Neuronal stem cell (in vitro differentiated cells): Measurements from ENCODE around the gene TRIOBP. TPM values are rescaled to one million over a fixed set of nuclear protein-coding genes. Genes with fewer than 3 reads are reported as not detected.
A peak's percentile ranks its signal among the peaks of the same experiment; 100 is the strongest.

Source experiments
- DNase-seq: peaks from one replicate; pipeline ENCODE4 v3.0.0-alpha.2; 2013; ENCODE audit warnings: low spot score
- H2AFZ ChIP-seq: one replicate; pipeline ENCODE4 v1.6.1; 2013; ENCODE audit warnings: mild to moderate bottlenecking, low read length, inconsistent platforms
- H2AK5ac ChIP-seq: 2 replicates; pipeline ENCODE4 v1.6.1; 2013; ENCODE audit warnings: low read depth, mild to moderate bottlenecking, inconsistent platforms, low read length, moderate library complexity, mixed read lengths
- H2BK120ac ChIP-seq: 2 replicates; pipeline ENCODE4 v1.6.1; 2013; ENCODE audit warnings: low read depth, mild to moderate bottlenecking, inconsistent platforms, low read length, moderate library complexity, mixed read lengths
- H2BK12ac ChIP-seq: one replicate; pipeline ENCODE4 v1.6.1; 2013; ENCODE audit warnings: low read length, inconsistent platforms
- H2BK15ac ChIP-seq: 2 replicates; pipeline ENCODE4 v1.6.1; 2013; ENCODE audit warnings: mild to moderate bottlenecking, low read length, inconsistent platforms, mixed read lengths
- H2BK5ac ChIP-seq: one replicate; pipeline ENCODE4 v1.6.1; 2013; ENCODE audit warnings: inconsistent platforms, mild to moderate bottlenecking, low read length, moderate library complexity
- H3K14ac ChIP-seq: one replicate; pipeline ENCODE4 v1.6.1; 2013; ENCODE audit warnings: low read length, inconsistent platforms
- H3K18ac ChIP-seq: 2 replicates; pipeline ENCODE4 v1.6.1; 2013; ENCODE audit warnings: low read length, inconsistent platforms
- H3K23ac ChIP-seq: 2 replicates; pipeline ENCODE4 v1.6.1; 2013; ENCODE audit warnings: low read depth, mild to moderate bottlenecking, mixed read lengths, low read length, inconsistent platforms; ENCODE audit not compliant: poor library complexity
- H3K27ac ChIP-seq: replicated peaks from 3 replicates; pipeline ENCODE4 v1.5.1; 2013; ENCODE audit warnings: low read length, inconsistent platforms
- H3K27me3 ChIP-seq, 3 experiments: 2 replicates each; pipeline ENCODE4 v1.6.1; 2013; ENCODE audit warnings: low read length in 3 of 3, mild to moderate bottlenecking in 2 of 3, inconsistent platforms in 1 of 3, low read depth in 1 of 3, mixed read lengths in 1 of 3, moderate library complexity in 1 of 3; ENCODE audit not compliant: control insufficient read depth in 3 of 3, insufficient read depth in 3 of 3
- H3K36me3 ChIP-seq, 2 donors: replicated peaks in 1 of 2; 2 replicates each; pipeline ENCODE4 v1.6.1; 2013; ENCODE audit warnings: low read length in 2 of 2; ENCODE audit not compliant: control insufficient read depth in 2 of 2, insufficient read depth in 2 of 2
- H3K4ac ChIP-seq: 2 replicates; pipeline ENCODE4 v1.6.1; 2013; ENCODE audit warnings: inconsistent platforms, mild to moderate bottlenecking, low read length, moderate library complexity
- H3K4me1 ChIP-seq, 2 donors: 1 replicate in 1 of 2; 2 replicates in 1 of 2; pipeline ENCODE4 v1.6.1; 2013; ENCODE audit warnings: low read length in 2 of 2, low read depth in 1 of 2; ENCODE audit not compliant: control insufficient read depth in 2 of 2, insufficient read depth in 1 of 2
- H3K4me2 ChIP-seq: one replicate; pipeline ENCODE4 v1.6.1; 2013; ENCODE audit warnings: mild to moderate bottlenecking, low read length, inconsistent platforms; ENCODE audit not compliant: insufficient read depth, poor library complexity, severe bottlenecking
- H3K4me3 ChIP-seq, 2 donors: 2 replicates each; pipeline ENCODE4 v1.5.1; 2013; ENCODE audit warnings: low read length in 2 of 2, mild to moderate bottlenecking in 2 of 2, inconsistent platforms in 1 of 2, moderate library complexity in 1 of 2
- H3K79me1 ChIP-seq: one replicate; pipeline ENCODE4 v1.6.1; 2013; ENCODE audit warnings: low read depth, mild to moderate bottlenecking, inconsistent platforms, low read length, moderate library complexity
- H3K9ac ChIP-seq: one replicate; pipeline ENCODE4 v1.6.1; 2013; ENCODE audit warnings: mild to moderate bottlenecking, low read depth, low read length, inconsistent platforms; ENCODE audit not compliant: poor library complexity
- H3K9me3 ChIP-seq, 2 donors: replicated peaks in 1 of 2; 2 replicates each; pipeline versions ENCODE3 to v1.6.1; 2013; ENCODE audit warnings: low read length in 2 of 2, mild to moderate bottlenecking in 2 of 2, inconsistent platforms in 1 of 2, low read depth in 1 of 2, mixed read lengths in 1 of 2, moderate library complexity in 1 of 2; ENCODE audit not compliant: control insufficient read depth in 2 of 2, insufficient read depth in 1 of 2
- H4K8ac ChIP-seq: one replicate; pipeline ENCODE4 v1.6.1; 2013; ENCODE audit warnings: low read depth, mild to moderate bottlenecking, inconsistent platforms, low read length, moderate library complexity
- H4K91ac ChIP-seq: one replicate; pipeline ENCODE4 v1.6.1; 2013; ENCODE audit warnings: low read length, low read depth, mild to moderate bottlenecking, inconsistent platforms; ENCODE audit not compliant: poor library complexity
- WGBS, 2 donors: extraction: QIAGEN DNeasy Blood & Tissue Kit; methylation state at CpG; one replicate each; pipeline ENCODE4 v1.1.7; 2013; ENCODE audit warnings: missing lambda C conversion rate in 2 of 2, mixed read lengths in 1 of 2; ENCODE audit not compliant: insufficient read length in 2 of 2, insufficient replicate concordance in 1 of 2; ENCODE audit errors: extremely low coverage in 2 of 2; 5-methylcytosine and 5-hydroxymethylcytosine counted together
- small RNA-seq: library from polyadenylated mRNA; stranded (forward); fragments of <200 nt; extraction: miRNeasy Mini kit (QIAGEN cat#:217004); gene quantifications from one replicate; pipeline ENCODE3, GENCODE V24; 2013; ENCODE audit not compliant: insufficient read depth

The TRIOBP gene

DNA sequence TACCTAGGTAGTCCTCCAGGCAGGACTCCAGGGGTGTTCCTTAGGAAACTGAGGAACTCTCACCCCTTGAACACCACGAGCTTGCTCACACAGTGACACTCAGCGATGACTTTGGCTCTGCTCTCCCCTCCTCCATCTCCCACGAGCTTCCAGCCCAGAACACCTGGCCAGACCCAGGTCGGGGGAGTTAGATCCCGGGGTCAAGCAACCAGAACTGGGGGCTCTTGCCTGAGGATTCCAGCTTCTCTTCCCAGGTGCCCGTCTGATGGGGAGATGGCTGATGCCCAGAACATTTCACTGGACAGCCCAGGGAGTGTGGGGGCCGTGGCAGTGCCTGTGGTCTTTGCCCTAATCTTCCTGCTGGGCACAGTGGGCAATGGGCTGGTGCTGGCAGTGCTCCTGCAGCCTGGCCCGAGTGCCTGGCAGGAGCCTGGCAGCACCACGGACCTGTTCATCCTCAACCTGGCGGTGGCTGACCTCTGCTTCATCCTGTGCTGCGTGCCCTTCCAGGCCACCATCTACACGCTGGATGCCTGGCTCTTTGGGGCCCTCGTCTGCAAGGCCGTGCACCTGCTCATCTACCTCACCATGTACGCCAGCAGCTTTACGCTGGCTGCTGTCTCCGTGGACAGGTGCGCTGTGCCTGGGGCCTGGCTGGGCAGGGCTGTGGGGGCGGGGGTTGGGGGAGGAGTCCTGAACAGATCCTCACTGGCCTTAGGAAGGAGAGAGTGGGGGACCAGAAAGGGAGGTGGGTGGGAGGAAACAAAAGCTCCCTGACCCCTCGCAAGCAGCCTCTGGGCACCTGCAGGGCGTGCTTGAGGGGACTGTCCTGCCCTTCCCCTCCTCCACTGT, 126.5 kb downstream of the TRIOBP start, which contains the start of gene GALR3:
Gene GALR3 (plus strand): TSS at position 249 of the 852 bp plus-strand sequence. CDS start 25 bp downstream, at position 274.
- DNase-seq: no peak

DNA sequence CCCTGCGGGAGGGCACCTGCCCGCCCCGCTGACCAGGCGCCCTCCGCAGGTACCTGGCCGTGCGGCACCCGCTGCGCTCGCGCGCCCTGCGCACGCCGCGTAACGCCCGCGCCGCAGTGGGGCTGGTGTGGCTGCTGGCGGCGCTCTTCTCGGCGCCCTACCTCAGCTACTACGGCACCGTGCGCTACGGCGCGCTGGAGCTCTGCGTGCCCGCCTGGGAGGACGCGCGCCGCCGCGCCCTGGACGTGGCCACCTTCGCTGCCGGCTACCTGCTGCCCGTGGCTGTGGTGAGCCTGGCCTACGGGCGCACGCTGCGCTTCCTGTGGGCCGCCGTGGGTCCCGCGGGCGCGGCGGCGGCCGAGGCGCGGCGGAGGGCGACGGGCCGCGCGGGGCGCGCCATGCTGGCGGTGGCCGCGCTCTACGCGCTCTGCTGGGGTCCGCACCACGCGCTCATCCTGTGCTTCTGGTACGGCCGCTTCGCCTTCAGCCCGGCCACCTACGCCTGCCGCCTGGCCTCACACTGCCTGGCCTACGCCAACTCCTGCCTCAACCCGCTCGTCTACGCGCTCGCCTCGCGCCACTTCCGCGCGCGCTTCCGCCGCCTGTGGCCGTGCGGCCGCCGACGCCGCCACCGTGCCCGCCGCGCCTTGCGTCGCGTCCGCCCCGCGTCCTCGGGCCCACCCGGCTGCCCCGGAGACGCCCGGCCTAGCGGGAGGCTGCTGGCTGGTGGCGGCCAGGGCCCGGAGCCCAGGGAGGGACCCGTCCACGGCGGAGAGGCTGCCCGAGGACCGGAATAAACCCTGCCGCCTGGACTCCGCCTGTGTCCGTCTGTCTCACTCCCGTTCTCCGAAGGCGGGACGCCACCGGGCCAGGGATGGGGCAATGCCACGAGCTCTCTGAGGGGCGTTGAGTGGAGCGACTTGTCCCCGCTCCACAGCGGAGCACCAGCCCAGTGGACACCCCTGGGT, 128.1 kb downstream of the TRIOBP start:
- no peak for DNase-seq
- no peaks in the 10 kb centered on the region for H3K9me3 ChIP-seq
- H2BK15ac ChIP-seq: peak overlapping the region; percentile 56
- H3K27ac ChIP-seq: no peak overlapping the region
- H4K8ac ChIP-seq: peak overlapping the region; percentile 93
- no peak overlapping the region for H2BK120ac ChIP-seq
- peaks cover 11 to 15% of the 10 kb centered on the region in 2 donors for H3K4me1 ChIP-seq
- peak overlapping the region; percentile 89 for H2BK12ac ChIP-seq
- WGBS, 2 donors: no CpG with 5 or more reads among the region's 135 CpGs
- peak overlapping the region; percentile 92 for H3K14ac ChIP-seq
- H3K4ac ChIP-seq: no peak overlapping the region
- H3K4me2 ChIP-seq: peak overlapping the region; percentile 97
- no peaks in the 10 kb centered on the region for H3K79me1 ChIP-seq
- H2AFZ ChIP-seq: no peak overlapping the region
- H4K91ac ChIP-seq: peak overlapping the region; percentile 48
- peak overlapping the region; percentile 13 for H2AK5ac ChIP-seq
- no peak overlapping the region for H2BK5ac ChIP-seq
- H3K27me3 ChIP-seq: peaks cover 0 to 39% (median 16%) of the 10 kb centered on the region in 3 experiments
- peak overlapping the region in 1 of 2 donors; percentile 85 for H3K4me3 ChIP-seq
- peak overlapping the region; percentile 93 for H3K18ac ChIP-seq
- H3K23ac ChIP-seq: peak overlapping the region; percentile 92
- peak overlapping the region; percentile 94 for H3K9ac ChIP-seq
- peaks cover 3 to 17% of the 10 kb centered on the region in 2 donors for H3K36me3 ChIP-seq

More for the DNA sequence above, 126.5 kb downstream of the TRIOBP start, which contains the start of gene GALR3:
- no CpG with 5 or more reads among the region's 21 CpGs for WGBS, 2 donors
- Histone ChIP-seq H2AK5ac (peak within 1 kb of the TSS; percentile 94), H3K36me3 (peaks cover 0 to 3% of the 10 kb centered on the region in 2 donors), H3K27me3 (peaks cover 0 to 54% (median 24%) of the 10 kb centered on the region in 3 experiments), H3K23ac (peak within 1 kb of the TSS; percentile 91), H3K18ac (peak within 1 kb of the TSS; percentile 46), H2BK120ac (no peak within 1 kb of the TSS), H3K4ac (no peak within 1 kb of the TSS), H3K9ac (peak within 1 kb of the TSS; percentile 50), H3K79me1 (no peaks in the 10 kb centered on the region), H3K4me3 (peak within 1 kb of the TSS in 1 of 2 donors; percentile 12), H2BK12ac (no peak within 1 kb of the TSS), H2AFZ (peak within 1 kb of the TSS; percentile 90), H4K91ac (peak within 1 kb of the TSS; percentile 43), H4K8ac (no peak within 1 kb of the TSS), H2BK5ac (no peak within 1 kb of the TSS), H3K4me1 (peaks cover 16 to 18% of the 10 kb centered on the region in 2 donors), H2BK15ac (peak within 1 kb of the TSS; percentile 11), H3K9me3 (peaks cover 0 to 2% of the 10 kb centered on the region in 2 donors), H3K27ac (no peak within 1 kb of the TSS), H3K14ac (peak within 1 kb of the TSS; percentile 71), H3K4me2 (peak within 1 kb of the TSS; percentile 97)

Small RNA genes within 50 kb of the gene (small RNA-seq; reads per million reads assigned to genes)
- not detected for gene RN7SL385P
